NCI-H524 treated with DMSO at 0.1 percent for 48 hours (cell line): ENCODE measurements around the gene ADORA3.
"Not testable (repeated sequence)": the region's sequence is repeated elsewhere in the genome, so short reads cannot be mapped to it uniquely, and the experiment has no call there.

Experiments
- DNase-seq: peaks from one replicate; lab custom pipeline; 2025; lab: John Stamatoyannopoulos, UW

Gene ADORA3

GRCh38 chr1:111503585-111504060, at the start of gene ADORA3, which contains the start of gene TMIGD3:
Gene ADORA3, minus strand, starts transcription at chr1:111503633. Its CDS starts 279 bp downstream, at chr1:111503354.
Gene TMIGD3, minus strand, starts transcription at chr1:111503633. Its CDS starts 279 bp downstream, at chr1:111503354.
- no peak for DNase-seq

- no peak for DNase-seq
These were observed 49.8 kb upstream of the ADORA3 start for GRCh38 chr1:111553196-111553595.

GRCh38 chr1:111552587-111552986, 49.2 kb upstream of the ADORA3 start:
- DNase-seq: no peak

GRCh38 chr1:111551623-111552411, 48.4 kb upstream of the ADORA3 start:
- no peak for DNase-seq

GRCh38 chr1:111547786-111548185, 44.4 kb upstream of the ADORA3 start:
- DNase-seq: not testable (repeated sequence)

- no peak for DNase-seq
These were observed 38.8 kb upstream of the ADORA3 start for GRCh38 chr1:111542187-111542586.

GRCh38 chr1:111541721-111542120, 38.3 kb upstream of the ADORA3 start:
- DNase-seq: no peak

- no peak for DNase-seq
These were observed 37.5 kb upstream of the ADORA3 start for GRCh38 chr1:111540928-111541327.

GRCh38 chr1:111538343-111539025, 35.1 kb upstream of the ADORA3 start:
- no peak for DNase-seq

GRCh38 chr1:111535256-111536191, 32.1 kb upstream of the ADORA3 start:
- no peak for DNase-seq

GRCh38 chr1:111520053-111520452, 16.6 kb upstream of the ADORA3 start:
- DNase-seq: no peak

GRCh38 chr1:111517469-111518225, 14.2 kb upstream of the ADORA3 start:
- DNase-seq: peak; percentile 58

GRCh38 chr1:111516005-111516535, 12.6 kb upstream of the ADORA3 start:
- DNase-seq: peak; percentile 2

- no peak for DNase-seq
These were observed 12.0 kb upstream of the ADORA3 start for GRCh38 chr1:111515291-111516004.

- DNase-seq: no peak
These were observed 10.1 kb upstream of the ADORA3 start for GRCh38 chr1:111513410-111514020.

GRCh38 chr1:111512931-111513330, 9.5 kb upstream of the ADORA3 start:
- DNase-seq: no peak

GRCh38 chr1:111512132-111512889, 8.9 kb upstream of the ADORA3 start:
- no peak for DNase-seq

GRCh38 chr1:111511370-111511769, 7.9 kb upstream of the ADORA3 start:
- DNase-seq: no peak

GRCh38 chr1:111509997-111510375, 6.6 kb upstream of the ADORA3 start:
- DNase-seq: no peak
